Daoy (cell line): ENCODE results near the gene CLDN25. TPM values are rescaled to one million over a fixed set of nuclear protein-coding genes. Genes with fewer than 3 reads are reported as not detected.
"Not testable (repeated sequence)": the region's sequence is repeated elsewhere in the genome, so short reads cannot be mapped to it uniquely, and the experiment has no call there.

Experiments
- DNase-seq: peaks from one replicate; pipeline ENCODE4 v3.0.0-alpha.2; 2015; ENCODE audit warnings: low read depth
- total RNA-seq: library from RNA; depleted of rRNA; stranded (reverse); fragments of >200 nt; shearing (Covaris generic); gene quantifications from 2 replicates; pipeline ENCODE4 v1.2.3, GENCODE V29; 2014; rRNA removed

The CLDN25 gene
- total RNA-seq, result not detected in 2 replicates

- DNase-seq, result no peak
Observed at GRCh38 chr11:113779496-113779895, at the start of gene CLDN25. TSS of gene CLDN25 (plus strand) at chr11:113779796. CDS start at chr11:113779796, 0 bp downstream.

- DNase-seq, result peak; percentile 49
Observed at GRCh38 chr11:113730887-113731726, 48.5 kb upstream of the CLDN25 start.

- no peak for DNase-seq
Observed at GRCh38 chr11:113732092-113732491, 47.5 kb upstream of the CLDN25 start.

GRCh38 chr11:113736323-113736722 lies 43.3 kb upstream of the CLDN25 start:
- DNase-seq, result no peak

- no peak for DNase-seq
Observed at GRCh38 chr11:113752932-113753331, 26.7 kb upstream of the CLDN25 start.

GRCh38 chr11:113760241-113760640 lies 19.4 kb upstream of the CLDN25 start:
- DNase-seq, result no peak

- DNase-seq, result not testable (repeated sequence)
Observed at GRCh38 chr11:113763040-113763439, 16.6 kb upstream of the CLDN25 start.

- no peak for DNase-seq
Observed at GRCh38 chr11:113764527-113765219, 14.9 kb upstream of the CLDN25 start.

GRCh38 chr11:113771964-113772363 lies 7.6 kb upstream of the CLDN25 start:
- DNase-seq, result no peak

GRCh38 chr11:113773092-113773415 lies 6.5 kb upstream of the CLDN25 start:
- peak; percentile 16 for DNase-seq

- peak; percentile 98 for DNase-seq
Observed at GRCh38 chr11:113773416-113774173, 6.0 kb upstream of the CLDN25 start, which contains the start of gene ZW10. TSS of gene ZW10 (minus strand) at chr11:113773692. CDS start at chr11:113773666, 26 bp downstream.

GRCh38 chr11:113774174-113774503 lies 5.5 kb upstream of the CLDN25 start:
- DNase-seq, result no peak

- DNase-seq, result peak; percentile 39
Observed at GRCh38 chr11:113778111-113778910, 1.3 kb upstream of the CLDN25 start.

GRCh38 chr11:113781682-113782081 lies 2.1 kb downstream of the CLDN25 start:
- DNase-seq, result no peak

- no peak for DNase-seq
Observed at GRCh38 chr11:113782134-113782533, 2.5 kb downstream of the CLDN25 start.

GRCh38 chr11:113789016-113789415 lies 9.4 kb downstream of the CLDN25 start:
- not testable (repeated sequence) for DNase-seq

- DNase-seq, result no peak
Observed at GRCh38 chr11:113789675-113790320, 10.2 kb downstream of the CLDN25 start.

- peak; percentile 22 for DNase-seq
Observed at GRCh38 chr11:113796663-113797259, 17.2 kb downstream of the CLDN25 start.

- no peak for DNase-seq
Observed at GRCh38 chr11:113802621-113803020, 23.0 kb downstream of the CLDN25 start.

- no peak for DNase-seq
Observed at GRCh38 chr11:113805640-113806039, 26.0 kb downstream of the CLDN25 start.

- DNase-seq, result peak; percentile 23
Observed at GRCh38 chr11:113806406-113806805, 26.8 kb downstream of the CLDN25 start.
